Kidney epithelial cell (primary cell): ENCODE measurements around the gene APOL2. TPM values are rescaled to one million over a fixed set of nuclear protein-coding genes. Genes with fewer than 3 reads are reported as not detected.

ENCODE experiments used
- DNase-seq: peaks from one replicate; pipeline ENCODE4 v3.0.0-alpha.2; 2010; ENCODE audit warnings: low read depth
- H3K27me3 ChIP-seq: 2 replicates; pipeline ENCODE4 v1.6.0; 2011; ENCODE audit warnings: low read length; ENCODE audit not compliant: control insufficient read depth, insufficient read depth
- H3K36me3 ChIP-seq: 2 replicates; pipeline ENCODE4 v1.5.1; 2011; ENCODE audit warnings: low read length; ENCODE audit not compliant: control insufficient read depth, insufficient read depth
- H3K4me3 ChIP-seq: 2 replicates; pipeline ENCODE4 v1.5.1; 2011; ENCODE audit warnings: low read depth, mild to moderate bottlenecking, control low read depth, low read length
- total RNA-seq: library from RNA; depleted of rRNA; stranded (reverse); fragments of >200 nt; gene quantifications from 2 replicates; pipeline ENCODE4 v1.2.3, GENCODE V29; 2015
- TF ChIP-seq, protein P1 (sequence below): IDR thresholded peaks from 2 replicates; pipeline ENCODE4 v1.5.1; 2011; ENCODE audit warnings: mild to moderate bottlenecking, moderate library complexity, low read length, control low read depth, inconsistent platforms; ENCODE audit not compliant: insufficient read depth, poor library complexity, severe bottlenecking

The APOL2 gene
- total RNA-seq, 1 donor from 2014 or later: 39.9 TPM

DNA sequence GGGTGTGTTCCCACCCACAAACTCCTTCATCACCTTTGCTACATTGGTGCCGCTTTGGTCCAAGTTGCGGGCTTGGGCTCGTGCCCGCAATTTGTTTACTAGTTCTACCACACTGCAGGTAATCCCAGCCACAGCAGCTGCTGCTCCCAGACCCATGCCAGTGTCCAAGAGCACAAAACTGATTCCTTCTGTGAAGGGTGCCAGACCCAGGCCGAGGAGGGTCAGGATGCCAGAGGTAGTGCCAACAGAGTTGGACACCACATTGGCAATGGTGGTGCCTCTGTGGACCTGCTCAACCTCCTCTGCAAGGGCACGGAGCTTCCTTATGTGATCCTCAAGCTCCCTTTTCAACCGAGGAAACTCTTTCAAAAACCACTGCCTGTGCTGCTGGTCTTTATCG is 11.5 kb downstream of the APOL2 start:
- TF ChIP-seq, protein P1, sequence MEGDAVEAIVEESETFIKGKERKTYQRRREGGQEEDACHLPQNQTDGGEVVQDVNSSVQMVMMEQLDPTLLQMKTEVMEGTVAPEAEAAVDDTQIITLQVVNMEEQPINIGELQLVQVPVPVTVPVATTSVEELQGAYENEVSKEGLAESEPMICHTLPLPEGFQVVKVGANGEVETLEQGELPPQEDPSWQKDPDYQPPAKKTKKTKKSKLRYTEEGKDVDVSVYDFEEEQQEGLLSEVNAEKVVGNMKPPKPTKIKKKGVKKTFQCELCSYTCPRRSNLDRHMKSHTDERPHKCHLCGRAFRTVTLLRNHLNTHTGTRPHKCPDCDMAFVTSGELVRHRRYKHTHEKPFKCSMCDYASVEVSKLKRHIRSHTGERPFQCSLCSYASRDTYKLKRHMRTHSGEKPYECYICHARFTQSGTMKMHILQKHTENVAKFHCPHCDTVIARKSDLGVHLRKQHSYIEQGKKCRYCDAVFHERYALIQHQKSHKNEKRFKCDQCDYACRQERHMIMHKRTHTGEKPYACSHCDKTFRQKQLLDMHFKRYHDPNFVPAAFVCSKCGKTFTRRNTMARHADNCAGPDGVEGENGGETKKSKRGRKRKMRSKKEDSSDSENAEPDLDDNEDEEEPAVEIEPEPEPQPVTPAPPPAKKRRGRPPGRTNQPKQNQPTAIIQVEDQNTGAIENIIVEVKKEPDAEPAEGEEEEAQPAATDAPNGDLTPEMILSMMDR: no peak

DNA sequence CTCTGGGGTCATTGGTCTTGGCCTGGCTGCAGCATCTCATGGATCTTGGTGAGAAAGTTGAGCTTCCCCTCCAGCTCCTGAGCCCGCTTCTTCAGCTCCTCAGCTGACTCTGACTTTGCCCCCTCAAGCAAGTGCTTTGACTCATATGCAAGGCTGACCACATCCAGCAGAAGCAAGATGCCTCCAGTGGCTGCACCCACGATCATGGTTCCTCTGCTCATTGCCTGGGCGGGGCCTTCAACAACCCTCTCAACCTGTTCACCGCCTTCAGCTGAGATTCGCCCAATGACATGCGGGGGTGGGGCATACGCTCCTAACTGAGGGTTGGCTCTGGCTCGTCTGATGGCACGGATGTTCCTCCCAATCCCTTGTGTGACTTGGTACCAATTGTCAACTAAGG is 11.9 kb downstream of the APOL2 start:
- DNase-seq: no peak
- Histone ChIP-seq H3K36me3 (no peaks in the 10 kb centered on the region), H3K27me3 (no peaks in the 10 kb centered on the region), H3K4me3 (no peak overlapping the region)
- TF ChIP-seq, protein P1: no peak

More for the DNA sequence above, 11.5 kb downstream of the APOL2 start:
- Histone ChIP-seq H3K36me3 (no peaks in the 10 kb centered on the region), H3K27me3 (no peaks in the 10 kb centered on the region), H3K4me3 (no peak overlapping the region)
- no peak for DNase-seq

DNA sequence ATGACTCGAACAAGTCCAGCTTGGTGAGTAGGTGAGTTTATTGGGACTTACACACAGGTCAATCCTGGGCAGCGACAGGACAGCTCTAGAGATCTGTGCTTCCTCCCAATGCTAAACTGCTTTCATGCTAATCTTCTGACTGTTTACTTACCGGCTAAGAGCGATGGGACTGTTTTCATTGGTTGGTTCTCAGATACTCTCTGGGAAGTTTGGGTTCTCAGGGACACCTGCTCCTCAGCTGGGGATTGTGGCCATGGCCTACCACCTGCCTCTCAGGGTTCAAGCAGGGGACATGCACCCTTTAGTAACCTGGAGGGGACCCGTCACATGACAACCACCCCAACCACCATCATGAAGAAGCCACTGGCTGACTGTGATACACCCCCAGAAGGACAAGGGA is 13.1 kb downstream of the APOL2 start:
- no peaks in the 10 kb centered on the region for H3K27me3 ChIP-seq
- no peak overlapping the region for H3K4me3 ChIP-seq
- H3K36me3 ChIP-seq: no peaks in the 10 kb centered on the region
- DNase-seq: no peak
- TF ChIP-seq, protein P1: no peak

DNA sequence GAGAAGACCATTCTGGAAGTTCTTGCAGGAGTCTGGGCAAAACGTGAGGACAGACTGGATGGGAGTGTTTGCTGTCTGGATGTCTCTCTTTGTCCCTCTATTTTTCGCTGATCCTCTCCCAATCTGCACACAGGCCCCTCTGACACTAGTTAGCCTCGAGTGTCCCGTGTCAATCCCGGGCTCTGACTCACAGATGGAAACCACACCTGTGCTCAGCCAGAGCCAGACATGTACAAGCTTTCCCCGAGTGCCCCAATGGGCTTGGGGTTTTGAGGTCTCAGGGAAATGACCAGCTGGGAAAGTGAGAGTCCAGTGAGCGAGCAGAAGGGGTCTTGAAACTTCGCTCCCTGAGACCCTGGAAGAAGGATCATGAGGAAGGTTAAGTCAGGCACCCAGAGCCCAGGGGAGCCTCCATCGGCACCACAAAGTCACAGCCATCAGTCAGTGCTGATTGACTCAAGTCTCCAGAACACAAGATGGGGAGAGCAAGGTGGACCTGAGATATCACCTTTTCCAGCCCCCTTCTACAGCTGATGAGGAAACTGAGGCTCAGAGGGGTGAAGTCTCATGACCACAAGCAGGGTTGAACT is 13.9 kb downstream of the APOL2 start:
- TF ChIP-seq, protein P1: no peak
- no peak for DNase-seq
- H3K4me3 ChIP-seq: no peak overlapping the region
- H3K27me3 ChIP-seq: peaks cover 2% of the 10 kb centered on the region
- H3K36me3 ChIP-seq: no peaks in the 10 kb centered on the region

DNA sequence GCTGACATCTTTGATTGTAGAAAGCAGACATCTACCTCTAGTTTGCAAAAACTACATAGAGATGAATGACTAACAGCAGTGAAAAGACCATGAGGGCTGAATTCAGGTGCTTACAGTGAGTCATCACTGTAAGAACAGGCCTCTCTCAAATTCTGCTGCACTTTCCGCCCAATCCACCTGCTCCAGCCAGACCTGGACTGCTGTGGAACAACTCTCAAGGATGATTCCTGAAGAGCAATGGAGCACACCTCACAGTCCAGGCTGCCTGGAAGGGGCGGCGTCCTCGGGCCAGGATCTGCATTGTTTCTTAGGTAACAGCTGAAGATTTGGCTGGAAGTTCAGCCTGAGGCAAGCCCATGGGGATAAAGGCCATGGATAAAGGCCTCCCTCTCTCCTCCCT is 15.1 kb downstream of the APOL2 start:
- TF ChIP-seq, protein P1: no peak

DNA sequence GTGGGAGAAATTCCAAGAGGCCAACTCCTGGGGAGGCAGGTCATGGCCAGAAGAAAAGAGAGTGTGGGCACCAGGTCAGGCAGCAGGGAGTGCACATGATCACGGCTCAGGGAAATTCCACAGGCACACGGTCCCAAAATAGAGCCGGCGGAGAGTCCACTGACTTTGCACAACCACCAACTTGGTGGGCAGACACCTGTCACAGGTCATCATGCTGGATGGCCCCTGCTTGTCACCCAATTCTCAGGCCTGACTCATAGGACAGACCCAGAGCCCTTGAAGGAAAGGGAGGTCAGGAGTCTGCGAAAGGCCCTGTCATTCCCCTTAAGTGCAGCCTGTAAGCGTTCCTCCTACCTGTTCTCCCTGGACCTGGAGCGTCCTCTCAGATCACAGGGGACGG is 15.8 kb downstream of the APOL2 start:
- H3K4me3 ChIP-seq: no peak overlapping the region
- peaks cover 5% of the 10 kb centered on the region for H3K27me3 ChIP-seq
- no peak for DNase-seq
- TF ChIP-seq, protein P1: no peak
- no peaks in the 10 kb centered on the region for H3K36me3 ChIP-seq

More for the DNA sequence above, 15.1 kb downstream of the APOL2 start:
- no peak for DNase-seq
- no peak overlapping the region for H3K4me3 ChIP-seq
- H3K36me3 ChIP-seq: no peaks in the 10 kb centered on the region
- H3K27me3 ChIP-seq: peaks cover 5% of the 10 kb centered on the region
